Body of pancreas (tissue), 4 donors: Measurements from ENCODE around the gene OSBPL9. TPM values are rescaled to one million over a fixed set of nuclear protein-coding genes. Genes with fewer than 3 reads are reported as not detected.

ENCODE experiments used
- ATAC-seq: fragments of 150-250 bp; one replicate; pipeline ENCODE4 v1.9.1; 2016
- DNase-seq, 4 donors: peaks; one replicate each; pipeline ENCODE4 v3.0.0-alpha.2; 2019
- H3K27ac ChIP-seq, 4 donors: fragments of 200-600 bp; sonication (generic); 1 replicate in 3 of 4; 2 replicates in 1 of 4; pipeline versions ENCODE4 v1.5.1 to v1.6.1; 2016 to 2019; ENCODE audit warnings: mild to moderate bottlenecking in 1 of 4, mixed read lengths in 1 of 4, moderate library complexity in 1 of 4
- H3K27me3 ChIP-seq, 2 donors: fragments of 200-600 bp; sonication (generic); one replicate each; pipeline ENCODE4 v1.6.0; 2016; ENCODE audit warnings: mild to moderate bottlenecking in 1 of 2
- H3K36me3 ChIP-seq, 2 donors: fragments of 200-600 bp; sonication (generic); replicated peaks in 1 of 2; 2 replicates each; pipeline ENCODE4 v1.5.1; 2016; ENCODE audit warnings: low read depth in 2 of 2; ENCODE audit not compliant: insufficient read depth in 1 of 2
- H3K4me1 ChIP-seq: fragments of 200-600 bp; sonication (generic); one replicate; pipeline ENCODE4 v1.6.0; 2016
- H3K4me3 ChIP-seq, 2 donors: fragments of 200-600 bp; sonication (generic); 1 replicate in 1 of 2; 2 replicates in 1 of 2; pipeline ENCODE4 v1.5.1; 2016 to 2019
- H3K9me3 ChIP-seq, 3 donors: fragments of 200-600 bp; sonication (generic); 1 replicate in 2 of 3; 2 replicates in 1 of 3; pipeline ENCODE4 v1.5.1; 2016
- POLR2A ChIP-seq, 3 donors: fragments of 450-650 bp; IDR thresholded peaks; one replicate each; pipeline ENCODE4 v1.6.1; 2016; ENCODE audit warnings: antibody characterized with exemption in 3 of 3, mild to moderate bottlenecking in 2 of 3
- WGBS, 2 donors: methylation state at CpG; one replicate each; pipeline ENCODE4 v1.1.5; 2017; 5-methylcytosine and 5-hydroxymethylcytosine counted together
- intact Hi-C: fragments of 100-400 bp; cut with DNase I; formaldehyde crosslinking; loops from one replicate; pipeline ENCODE4 v1.15.1; 2023
- total RNA-seq, 2 donors: library from RNA; depleted of rRNA; stranded (reverse); fragments of >200 nt; gene quantifications; one replicate each; pipeline ENCODE4 v1.1.0, GENCODE V29; 2016
- TF ChIP-seq, protein P1 (sequence below), 7 experiments: fragments of 450-650 bp in 4 of 7; fragments of 200-600 bp in 3 of 7; sonication (generic) in 3 of 7; IDR thresholded peaks; one replicate each; pipeline ENCODE4 v1.5.1; 2016 to 2019; ENCODE audit warnings: antibody characterized with exemption in 7 of 7

Gene OSBPL9
- total RNA-seq, 2 donors from 2014 or later: 25.1 to 89.0 TPM

DNA sequence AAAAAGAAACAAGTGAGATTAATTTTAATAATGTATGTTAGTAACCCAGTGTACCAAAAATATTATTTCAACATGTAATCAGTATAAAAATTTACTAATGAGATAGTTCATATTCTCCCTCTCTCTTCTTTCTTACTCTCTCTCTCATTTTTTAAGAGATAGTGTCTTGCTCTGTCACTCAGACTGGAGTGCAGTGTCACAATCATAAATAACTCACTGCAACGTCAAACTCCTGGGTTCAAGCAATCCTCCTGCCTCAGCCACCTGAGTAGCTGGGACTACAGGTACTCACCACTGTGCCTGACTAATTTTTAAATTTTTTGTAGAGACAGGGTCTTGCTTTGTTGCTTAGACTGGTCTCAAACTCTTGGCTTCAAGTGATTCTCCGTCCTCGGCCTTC, 137.8 kb downstream of the OSBPL9 start:
- no peak overlapping the region for H3K27ac ChIP-seq
- no peak overlapping the region for H3K4me3 ChIP-seq
- 93 to 96% methylated on average over 3 of the region's 3 CpGs for WGBS, 2 donors
- H3K27me3 ChIP-seq: no peaks in the 10 kb centered on the region
- no peaks in the 10 kb centered on the region for H3K4me1 ChIP-seq
- no peak for DNase-seq
- ATAC-seq: no peak
- intact Hi-C loops: no loop called here
- no peak for TF ChIP-seq POLR2A (IDR thresholded peaks at IDR 0.05)
- TF ChIP-seq, protein P1, sequence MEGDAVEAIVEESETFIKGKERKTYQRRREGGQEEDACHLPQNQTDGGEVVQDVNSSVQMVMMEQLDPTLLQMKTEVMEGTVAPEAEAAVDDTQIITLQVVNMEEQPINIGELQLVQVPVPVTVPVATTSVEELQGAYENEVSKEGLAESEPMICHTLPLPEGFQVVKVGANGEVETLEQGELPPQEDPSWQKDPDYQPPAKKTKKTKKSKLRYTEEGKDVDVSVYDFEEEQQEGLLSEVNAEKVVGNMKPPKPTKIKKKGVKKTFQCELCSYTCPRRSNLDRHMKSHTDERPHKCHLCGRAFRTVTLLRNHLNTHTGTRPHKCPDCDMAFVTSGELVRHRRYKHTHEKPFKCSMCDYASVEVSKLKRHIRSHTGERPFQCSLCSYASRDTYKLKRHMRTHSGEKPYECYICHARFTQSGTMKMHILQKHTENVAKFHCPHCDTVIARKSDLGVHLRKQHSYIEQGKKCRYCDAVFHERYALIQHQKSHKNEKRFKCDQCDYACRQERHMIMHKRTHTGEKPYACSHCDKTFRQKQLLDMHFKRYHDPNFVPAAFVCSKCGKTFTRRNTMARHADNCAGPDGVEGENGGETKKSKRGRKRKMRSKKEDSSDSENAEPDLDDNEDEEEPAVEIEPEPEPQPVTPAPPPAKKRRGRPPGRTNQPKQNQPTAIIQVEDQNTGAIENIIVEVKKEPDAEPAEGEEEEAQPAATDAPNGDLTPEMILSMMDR (IDR thresholded peaks at IDR 0.05): no peak
- no peaks in the 10 kb centered on the region for H3K36me3 ChIP-seq
- H3K9me3 ChIP-seq: no peaks in the 10 kb centered on the region

DNA sequence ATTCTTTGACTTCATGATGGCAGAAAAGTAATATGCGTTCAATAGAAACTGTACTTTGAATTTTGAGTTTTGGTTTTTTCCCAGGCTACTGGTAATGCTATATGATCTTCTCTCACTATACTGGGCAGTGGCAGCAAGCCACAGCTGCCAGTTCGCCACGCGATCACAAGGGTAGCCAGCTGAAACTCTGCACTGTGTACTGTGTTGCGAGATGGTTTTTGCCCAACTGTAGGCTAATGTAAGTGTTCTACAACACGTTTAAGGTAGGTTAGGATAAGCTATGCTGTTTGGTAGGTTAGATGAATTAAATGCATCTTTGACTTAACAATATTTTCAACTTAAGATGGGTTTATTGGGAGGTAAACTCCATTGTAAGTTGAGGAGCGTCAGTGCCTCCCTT, 138.5 kb downstream of the OSBPL9 start:
- H3K27ac ChIP-seq: no peak overlapping the region
- intact Hi-C loops: no loop called here
- H3K9me3 ChIP-seq: no peaks in the 10 kb centered on the region
- WGBS, 2 donors: 93 to 97% methylated on average over 7 of the region's 7 CpGs
- H3K27me3 ChIP-seq: no peaks in the 10 kb centered on the region
- no peaks in the 10 kb centered on the region for H3K36me3 ChIP-seq
- no peaks in the 10 kb centered on the region for H3K4me1 ChIP-seq
- no peak for ATAC-seq
- TF ChIP-seq POLR2A (IDR thresholded peaks at IDR 0.05): no peak
- TF ChIP-seq, protein P1 (IDR thresholded peaks at IDR 0.05): no peak
- DNase-seq: no peak
- no peak overlapping the region for H3K4me3 ChIP-seq

DNA sequence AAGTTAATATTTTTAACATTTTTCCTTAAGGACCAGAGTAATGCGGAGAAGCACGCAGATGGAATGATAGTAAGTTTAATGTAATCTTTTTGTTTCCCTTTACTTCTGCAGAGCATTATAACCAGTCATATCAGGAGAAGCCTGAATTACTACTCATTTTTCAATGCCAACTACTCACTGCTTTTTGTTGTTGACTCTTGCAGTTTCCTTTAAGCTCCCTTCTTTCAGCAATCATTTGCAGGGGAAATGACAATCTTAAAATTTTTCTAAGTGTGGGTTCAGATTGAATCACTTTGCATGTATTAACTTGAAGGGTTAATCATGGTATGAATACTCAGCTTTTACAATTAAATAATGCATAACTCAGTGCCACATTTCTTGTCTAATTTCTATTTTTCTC, 139.4 kb downstream of the OSBPL9 start:
- intact Hi-C loops: no loop called here
- WGBS, 2 donors: 97 to 100% methylated on average over 2 of the region's 2 CpGs
- no peak for ATAC-seq

DNA sequence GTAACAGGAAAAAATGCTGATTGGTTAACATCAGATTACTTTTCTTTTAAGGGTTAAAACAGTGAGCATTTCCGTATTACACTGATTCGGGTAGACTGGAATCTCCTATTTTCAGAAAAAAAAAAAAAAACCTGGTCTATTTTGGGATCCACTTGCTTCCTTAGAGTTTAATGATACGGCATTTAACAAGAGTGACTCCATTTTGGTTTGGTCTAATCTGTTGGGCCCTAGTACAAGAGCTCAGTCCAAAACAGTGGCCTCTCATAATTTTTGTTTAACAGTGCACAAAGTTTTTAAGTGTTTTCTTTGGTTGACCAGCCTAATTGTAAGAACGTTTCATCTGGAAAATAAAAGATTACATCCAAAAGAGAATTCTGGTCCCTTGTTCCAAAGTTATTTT, 141.4 kb downstream of the OSBPL9 start:
- Histone ChIP-seq H3K4me3 (no peak overlapping the region), H3K27ac (no peak overlapping the region), H3K4me1 (no peaks in the 10 kb centered on the region), H3K27me3 (no peaks in the 10 kb centered on the region), H3K36me3 (no peaks in the 10 kb centered on the region), H3K9me3 (no peaks in the 10 kb centered on the region)
- intact Hi-C loops: no loop called here
- DNase-seq: no peak
- TF ChIP-seq, protein P1 (IDR thresholded peaks at IDR 0.05): no peak
- TF ChIP-seq POLR2A (IDR thresholded peaks at IDR 0.05): no peak
- 83 to 85% methylated on average over 4 of the region's 4 CpGs for WGBS, 2 donors
- ATAC-seq: no peak

More for the DNA sequence above, 139.4 kb downstream of the OSBPL9 start:
- Histone ChIP-seq H3K4me1 (no peaks in the 10 kb centered on the region), H3K36me3 (no peaks in the 10 kb centered on the region), H3K4me3 (no peak overlapping the region), H3K27ac (no peak overlapping the region), H3K9me3 (no peaks in the 10 kb centered on the region), H3K27me3 (no peaks in the 10 kb centered on the region)
- TF ChIP-seq, protein P1 (IDR thresholded peaks at IDR 0.05): no peak
- no peak for TF ChIP-seq POLR2A (IDR thresholded peaks at IDR 0.05)
- DNase-seq: no peak

DNA sequence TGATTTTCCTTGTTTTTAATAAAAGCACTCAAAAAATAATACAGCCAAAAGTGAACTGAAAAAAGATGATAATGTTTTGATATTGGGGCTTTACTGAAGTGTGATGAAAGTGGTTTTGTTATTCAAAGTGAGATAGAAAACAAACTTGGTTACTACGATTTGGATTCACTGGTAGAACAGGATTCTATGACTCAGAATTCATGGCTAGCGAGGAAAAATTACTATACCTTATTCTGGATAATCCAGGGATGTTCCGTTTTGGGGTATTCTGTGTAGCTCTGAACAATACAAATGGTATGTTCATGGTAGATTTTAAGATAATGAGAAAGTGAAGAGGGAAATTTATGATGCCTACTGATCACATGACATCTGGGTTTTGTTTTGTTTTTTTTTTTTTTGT, 144.0 kb downstream of the OSBPL9 start:
- no peaks in the 10 kb centered on the region for H3K9me3 ChIP-seq
- H3K27ac ChIP-seq: no peak overlapping the region
- TF ChIP-seq, protein P1 (IDR thresholded peaks at IDR 0.05): no peak
- no peak for TF ChIP-seq POLR2A (IDR thresholded peaks at IDR 0.05)
- ATAC-seq (no peak), DNase-seq (no peak)
- H3K4me3 ChIP-seq: no peak overlapping the region
- WGBS, 2 donors: 83% methylated on average over 3 of the region's 3 CpGs
- H3K27me3 ChIP-seq: no peaks in the 10 kb centered on the region
- intact Hi-C loops: no loop called here
- peaks cover 0 to 2% of the 10 kb centered on the region in 2 donors for H3K36me3 ChIP-seq
- no peaks in the 10 kb centered on the region for H3K4me1 ChIP-seq
